HFF-Myc (cell line): ENCODE measurements around the gene ZNF655.

ENCODE experiments used
- DNase-seq: peaks from one replicate; pipeline ENCODE4 v3.0.0-alpha.2; 2011; ENCODE audit warnings: low read depth; ENCODE audit errors: extremely low read depth
- H3K4me3 ChIP-seq: replicated peaks from 2 replicates; pipeline ENCODE4 v1.5.1; 2011; ENCODE audit warnings: low read depth, mild to moderate bottlenecking, control low read depth, low read length
- CTCF ChIP-seq: IDR thresholded peaks from 2 replicates; pipeline ENCODE4 v1.5.1; 2012; ENCODE audit warnings: mild to moderate bottlenecking, low read depth, low read length, control low read depth; ENCODE audit errors: missing control alignments

Gene ZNF655

GRCh38 chr7:99624484-99624883 lies 66.0 kb downstream of the ZNF655 start:
- no peak for TF ChIP-seq CTCF

GRCh38 chr7:99625321-99625720 lies 66.9 kb downstream of the ZNF655 start:
- DNase-seq: no peak
- TF ChIP-seq CTCF: no peak
- H3K4me3 ChIP-seq: no peak overlapping the region

More at GRCh38 chr7:99624484-99624883, 66.0 kb downstream of the ZNF655 start:
- H3K4me3 ChIP-seq: no peak overlapping the region
- no peak for DNase-seq

- no peak for TF ChIP-seq CTCF
- no peak for DNase-seq
- no peak overlapping the region for H3K4me3 ChIP-seq
Observed at GRCh38 chr7:99625961-99626360, 67.5 kb downstream of the ZNF655 start.
